ENCODE measurements around the gene ANKS1A.
"Not testable (repeated sequence)": the region's sequence is repeated elsewhere in the genome, so short reads cannot be mapped to it uniquely, and the experiment has no call there.

ANKS1A gene

DNA sequence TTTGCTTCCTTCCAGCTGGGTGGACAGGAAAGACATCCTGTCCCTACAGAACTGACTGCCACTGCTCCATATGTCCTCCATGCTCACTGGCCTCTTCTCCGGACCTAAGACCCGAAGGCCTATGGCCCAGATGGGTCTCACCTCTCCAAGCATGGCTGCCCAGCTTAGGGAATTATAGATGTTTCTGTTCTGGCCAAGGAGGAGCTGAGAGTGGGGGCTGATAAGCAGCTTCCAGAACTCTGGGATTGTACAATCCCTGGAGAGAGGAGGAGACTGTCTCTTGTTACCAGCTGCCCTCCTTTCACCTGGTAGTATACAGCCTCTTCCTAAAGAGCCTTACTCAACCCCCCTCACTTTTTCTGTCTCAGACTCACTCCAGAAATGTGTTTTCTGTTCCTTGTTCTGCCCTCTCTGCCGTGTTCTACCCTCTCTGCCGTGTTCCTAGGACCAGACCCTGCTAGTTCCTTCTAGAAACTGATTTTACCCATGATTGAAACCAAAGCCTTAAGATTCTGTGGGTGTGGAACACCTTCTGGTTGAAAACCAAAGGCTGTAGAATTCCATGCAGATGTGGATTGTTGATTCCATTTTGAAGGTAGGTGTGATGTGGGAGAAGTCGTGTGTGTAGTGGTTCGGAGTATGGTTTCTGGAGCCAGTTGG lies 28.7 kb downstream of the ANKS1A start:
- DNase-seq (ENCODE audit: low read depth) = no peak

DNA sequence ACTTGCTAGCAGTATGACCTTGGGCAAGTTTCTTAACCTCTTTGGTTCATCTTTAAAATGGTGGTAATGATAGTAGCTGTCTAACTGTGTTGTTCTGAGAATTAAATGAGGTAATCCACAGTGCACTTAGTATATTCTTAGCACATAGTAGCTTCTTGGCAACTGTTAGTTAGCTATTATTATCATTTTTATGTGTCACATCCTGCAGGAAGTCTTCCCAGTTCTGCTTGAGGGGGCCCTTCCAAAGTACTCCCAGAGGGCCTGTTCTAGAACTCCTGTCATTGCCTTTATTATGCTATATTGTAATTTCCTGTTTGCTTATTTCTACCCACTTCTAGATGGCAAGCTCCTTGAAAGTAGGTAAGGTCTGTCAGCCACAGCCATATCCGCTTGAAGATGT lies 30.6 kb downstream of the ANKS1A start:
- no peak for DNase-seq (ENCODE audit: low read depth)

DNA sequence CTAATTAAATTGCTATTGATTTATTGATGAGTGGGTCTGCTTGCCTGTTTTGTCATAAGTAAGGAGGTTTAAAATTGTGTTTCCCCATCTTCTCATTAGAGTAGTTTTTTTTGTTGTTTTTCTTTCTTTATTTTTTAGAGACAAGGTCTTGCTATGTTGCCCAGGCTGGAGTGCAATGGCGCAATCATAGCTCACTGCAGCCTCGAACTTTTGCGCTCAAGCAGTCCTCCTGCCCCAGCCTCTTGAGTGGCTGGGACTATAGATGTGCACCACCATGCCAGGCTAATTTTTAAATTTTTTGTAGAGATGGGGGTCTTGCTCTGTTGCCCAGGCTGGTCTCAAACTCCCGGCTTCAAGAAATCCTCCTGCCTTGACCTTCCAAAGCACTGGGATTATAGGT lies 31.0 kb downstream of the ANKS1A start:
- DNase-seq (ENCODE audit: low read depth) = no peak

DNA sequence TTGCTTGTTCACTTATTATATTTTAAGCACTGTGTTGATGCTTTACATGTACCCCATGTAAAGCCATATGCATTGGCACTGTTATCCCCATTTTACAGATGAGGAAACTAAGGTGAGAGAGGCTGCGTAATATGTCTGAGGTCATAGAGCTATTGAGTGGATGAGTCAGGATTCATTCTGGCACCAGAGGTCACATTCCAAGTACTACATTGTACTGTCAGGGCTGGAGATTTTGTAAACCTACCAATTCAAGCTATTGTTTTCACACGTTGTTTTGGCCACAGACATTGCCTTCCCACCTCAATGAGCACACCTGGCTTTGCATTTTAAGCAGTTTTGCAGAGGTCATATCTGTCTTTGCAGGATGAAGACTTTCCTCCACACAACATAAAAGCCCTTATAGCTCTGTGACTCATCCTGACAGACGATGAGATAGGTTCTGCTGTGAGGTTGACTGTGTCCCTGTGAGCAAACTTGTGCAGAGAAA lies 33.2 kb downstream of the ANKS1A start:
- no peak for DNase-seq (ENCODE audit: low read depth)

DNA sequence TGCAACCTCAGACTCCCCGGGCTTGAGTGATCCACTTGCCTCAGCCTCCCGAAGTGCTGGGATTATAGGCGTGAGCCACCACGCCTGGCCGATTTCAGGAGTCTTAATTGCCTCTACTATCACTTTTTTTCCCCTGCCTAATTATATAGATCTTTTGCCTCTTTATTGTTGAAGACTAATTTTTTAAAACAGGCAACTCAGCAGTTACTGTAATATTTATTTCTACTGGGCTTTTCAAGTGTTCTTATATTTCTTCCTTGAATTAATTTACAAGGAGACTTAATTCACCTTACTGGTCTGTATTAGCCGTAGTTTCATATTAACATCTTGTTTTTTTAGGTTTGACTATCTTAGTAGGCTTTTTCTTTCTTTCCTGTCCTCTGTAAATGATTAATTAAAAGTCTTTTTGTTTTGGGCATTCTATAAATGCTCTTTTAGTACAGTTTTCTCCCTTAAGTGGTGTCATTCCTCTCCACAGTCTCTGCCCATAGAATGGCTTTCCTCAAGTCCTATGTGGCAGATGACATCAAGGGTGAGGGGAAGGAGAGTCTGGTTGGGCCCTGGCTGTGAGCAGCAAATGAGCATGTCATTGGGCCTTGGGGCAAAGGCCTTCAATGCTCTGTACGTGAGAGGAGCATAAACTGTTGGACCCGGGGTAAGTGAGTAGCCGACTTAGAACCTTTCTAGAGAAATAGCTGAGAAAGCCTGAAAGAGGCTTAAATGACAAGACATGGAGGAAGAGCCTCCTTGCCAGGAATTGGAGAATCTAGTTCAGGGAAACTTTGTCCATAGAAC lies 36.0 kb downstream of the ANKS1A start:
- no peak for DNase-seq (ENCODE audit: low read depth)

DNA sequence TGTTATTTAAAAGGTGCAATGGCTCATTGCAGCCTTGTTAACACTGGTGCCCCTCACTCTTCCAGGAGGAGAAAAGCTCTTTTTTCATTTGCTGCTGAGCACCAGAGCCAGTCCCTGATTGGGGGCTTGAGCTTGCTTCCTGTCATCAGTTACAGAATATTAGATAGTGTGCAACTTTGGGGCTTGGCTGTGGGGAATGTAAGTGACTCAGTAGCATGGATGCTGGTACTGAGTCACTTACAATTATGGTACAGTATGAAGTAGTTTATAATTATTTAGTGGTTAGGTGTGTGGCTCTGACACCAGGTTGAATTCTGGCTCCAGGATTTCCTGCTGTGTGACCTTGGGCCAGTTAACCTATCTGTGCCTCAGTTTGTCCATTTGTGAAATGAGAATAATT lies 37.6 kb downstream of the ANKS1A start:
- no peak for DNase-seq (ENCODE audit: low read depth)

DNA sequence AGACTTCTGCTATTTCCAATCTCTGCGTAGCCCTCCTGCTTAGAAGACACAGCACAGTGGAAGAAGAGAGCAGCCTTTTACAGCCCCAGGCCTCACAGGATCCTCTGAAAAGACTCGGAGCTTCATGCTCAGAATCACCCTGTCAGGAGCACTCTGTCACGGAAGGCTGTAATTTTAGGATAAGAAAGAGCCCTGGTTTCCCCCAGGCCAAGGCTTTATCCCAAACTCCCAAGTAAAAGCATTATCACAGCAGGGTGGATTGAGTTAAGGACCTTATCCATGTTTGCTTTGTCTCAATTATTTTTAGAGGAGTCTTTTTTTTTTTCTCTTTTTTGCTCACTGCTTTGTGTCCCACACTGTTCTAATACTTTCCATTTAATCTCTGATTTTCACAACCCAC lies 39.2 kb downstream of the ANKS1A start:
- no peak for DNase-seq (ENCODE audit: low read depth)

DNA sequence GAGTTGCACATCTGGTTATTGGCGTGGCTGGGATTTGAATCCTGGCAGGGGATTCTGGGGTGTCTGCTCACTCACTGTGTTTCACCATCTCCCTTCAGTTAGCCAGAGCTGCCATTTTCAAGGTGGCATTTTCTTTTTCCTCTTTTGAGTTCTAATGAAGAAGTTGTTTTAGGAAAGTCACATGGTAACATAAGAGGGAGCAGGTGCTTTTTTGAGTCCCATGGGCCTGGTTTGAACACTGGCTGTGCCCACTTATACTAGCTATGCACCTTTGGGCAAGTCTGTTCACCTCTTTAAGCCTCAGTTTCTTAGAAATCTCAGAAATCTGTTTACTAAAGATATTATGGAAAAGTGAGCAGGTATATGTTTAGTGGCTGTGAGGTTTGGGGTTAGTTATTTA lies 39.6 kb downstream of the ANKS1A start:
- DNase-seq (ENCODE audit: low read depth) = no peak

DNA sequence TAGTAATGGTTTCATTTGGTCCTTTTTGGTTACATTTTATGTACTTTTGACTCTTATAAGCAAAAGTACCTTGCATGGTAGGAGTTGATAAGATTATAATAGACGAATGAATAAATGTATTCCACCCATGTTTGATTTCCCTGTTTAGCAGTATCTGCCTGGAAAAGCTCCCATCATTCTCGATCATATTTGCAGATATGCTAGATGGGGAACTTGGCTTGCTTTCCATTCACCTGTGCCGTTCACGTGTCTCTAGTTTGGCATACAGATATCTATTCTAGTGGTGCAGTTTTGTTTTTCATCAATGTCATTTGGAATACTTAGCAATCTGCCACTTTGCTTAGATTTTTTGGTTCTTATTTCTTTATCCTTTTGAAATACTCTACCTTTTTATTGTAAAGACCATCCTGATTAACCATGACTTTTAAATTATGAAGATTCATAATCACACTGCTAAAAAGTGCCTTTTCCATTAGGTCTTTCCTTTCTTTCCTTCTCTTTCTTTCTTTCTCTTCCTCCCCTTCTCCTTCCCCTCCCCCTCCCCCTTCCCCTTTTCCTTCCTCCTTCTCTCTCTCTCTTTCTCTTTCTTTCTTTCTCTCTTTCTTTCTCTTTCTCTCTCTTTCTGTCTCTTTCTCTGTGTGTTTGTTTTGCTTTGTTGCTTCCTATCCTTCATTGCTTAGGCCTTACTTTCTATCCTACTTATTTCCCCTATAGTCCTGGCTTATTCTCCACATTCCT lies 40.4 kb downstream of the ANKS1A start:
- no peak for DNase-seq (ENCODE audit: low read depth)

DNA sequence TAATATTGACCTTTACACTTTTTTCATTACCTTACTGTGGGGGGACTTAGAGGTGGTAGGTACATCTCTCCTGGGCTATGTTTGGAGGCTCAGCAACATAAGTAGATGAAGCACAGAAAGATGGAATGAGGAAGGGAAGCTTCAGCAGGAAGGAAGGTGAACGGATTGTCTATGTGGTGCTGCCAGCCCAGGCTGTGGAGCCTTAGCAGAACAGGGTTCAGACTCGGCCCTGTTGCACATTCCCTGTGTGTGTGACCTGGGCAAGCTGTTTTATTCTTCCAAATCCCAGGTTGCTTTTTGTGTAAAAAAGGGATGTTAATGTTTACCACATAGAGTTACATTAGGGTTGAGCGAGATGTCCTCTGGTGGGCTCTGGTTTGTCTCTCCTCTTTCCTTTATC lies 41.2 kb downstream of the ANKS1A start:
- DNase-seq (ENCODE audit: low read depth) = no peak

DNA sequence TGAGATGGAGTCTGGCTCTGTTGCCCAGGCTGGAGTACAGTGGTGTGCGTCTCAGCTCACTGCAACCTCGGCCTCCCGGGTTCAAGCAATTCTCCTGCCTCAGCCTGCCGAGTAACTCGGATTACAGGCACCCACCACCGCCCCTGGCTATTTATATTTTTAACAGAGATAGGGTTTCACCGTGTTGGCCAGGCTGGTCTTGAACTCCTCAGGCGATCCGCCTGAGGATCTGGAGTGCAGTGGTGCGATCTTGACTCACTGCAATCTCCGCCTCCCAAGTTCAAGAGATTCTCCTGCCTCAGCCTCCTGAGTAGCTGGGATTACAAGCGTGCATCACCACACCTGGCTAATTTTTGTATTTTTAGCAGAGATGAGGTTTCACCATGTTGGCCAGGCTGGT lies 43.1 kb downstream of the ANKS1A start:
- not testable (repeated sequence) for DNase-seq (ENCODE audit: low read depth)

DNA sequence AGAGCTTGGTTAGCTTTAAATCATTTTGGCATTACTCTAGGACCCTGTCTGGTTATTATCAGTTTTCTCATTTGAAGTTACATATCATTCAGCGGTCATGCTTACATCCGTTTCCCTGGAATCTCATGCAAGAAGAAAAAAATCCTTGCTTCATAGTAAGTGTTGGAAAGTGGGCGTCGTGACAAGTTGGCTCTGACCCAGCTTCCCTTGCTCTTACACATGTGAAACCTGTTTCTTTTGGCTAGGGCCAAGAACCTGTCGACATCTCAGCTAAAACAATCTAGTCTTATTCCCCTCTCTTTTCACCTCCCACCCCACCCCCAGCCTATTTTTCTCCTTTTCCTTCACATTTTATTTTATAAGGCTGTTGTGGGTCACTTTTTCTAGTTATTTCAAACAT lies 45.5 kb downstream of the ANKS1A start:
- no peak for DNase-seq (ENCODE audit: low read depth)

DNA sequence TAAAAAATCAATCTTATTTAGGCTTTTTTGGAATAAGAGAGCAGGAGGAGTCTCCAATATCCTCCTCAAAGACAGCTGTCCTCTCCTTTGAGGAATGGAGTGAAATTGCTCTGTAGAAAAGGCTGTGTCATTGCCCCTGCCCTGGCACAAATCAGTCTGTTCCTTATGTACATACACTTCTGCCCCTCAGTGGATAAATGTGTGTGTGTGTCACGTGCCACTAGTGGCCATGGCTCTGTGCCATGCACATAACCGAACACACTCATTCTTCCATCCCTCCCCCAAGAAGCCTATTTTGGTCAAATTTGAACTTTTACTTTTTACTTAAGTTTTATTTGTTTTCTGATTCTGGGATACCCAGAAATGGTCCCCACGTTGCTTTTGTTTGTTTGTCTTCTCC lies 49.2 kb downstream of the ANKS1A start:
- DNase-seq (ENCODE audit: low read depth) = no peak

DNA sequence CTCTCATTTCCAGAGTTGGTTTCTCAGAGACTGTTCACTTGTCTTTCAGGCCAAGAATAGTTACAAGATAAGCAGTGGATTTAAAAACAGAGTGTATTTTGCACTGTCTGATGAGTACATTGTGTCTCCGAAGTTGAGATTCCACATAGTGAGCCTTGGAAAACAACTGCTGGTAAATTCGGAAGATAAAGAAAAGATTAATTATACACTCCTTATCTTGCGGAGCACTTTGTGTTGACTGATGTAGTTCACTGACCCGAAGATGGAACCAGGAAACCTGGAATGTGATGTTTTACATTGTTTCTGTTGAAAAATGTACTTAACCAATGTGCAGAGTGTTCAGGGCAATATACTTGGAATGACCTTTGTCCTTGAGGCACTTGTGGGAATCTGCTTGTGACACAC lies 51.0 kb downstream of the ANKS1A start:
- no peak for DNase-seq (ENCODE audit: low read depth)

DNA sequence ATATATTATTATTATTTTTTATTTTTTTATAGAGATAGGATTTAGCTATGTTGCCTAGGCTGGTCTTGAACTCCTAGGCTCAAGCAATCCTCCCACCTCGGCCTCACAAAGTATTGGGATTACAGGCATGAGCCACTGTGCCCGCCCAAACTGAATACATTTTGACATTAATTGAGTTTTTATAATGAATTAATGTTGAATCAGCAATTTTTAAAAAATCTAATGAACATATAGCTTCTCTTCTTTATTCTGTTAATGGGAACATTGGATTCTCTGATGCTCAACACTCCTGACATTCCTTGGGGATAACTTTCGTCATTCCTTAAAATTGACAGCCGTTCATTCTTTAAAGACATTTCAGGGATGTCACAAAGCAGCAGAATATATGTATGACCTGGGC lies 52.4 kb downstream of the ANKS1A start:
- DNase-seq (ENCODE audit: low read depth) = no peak

DNA sequence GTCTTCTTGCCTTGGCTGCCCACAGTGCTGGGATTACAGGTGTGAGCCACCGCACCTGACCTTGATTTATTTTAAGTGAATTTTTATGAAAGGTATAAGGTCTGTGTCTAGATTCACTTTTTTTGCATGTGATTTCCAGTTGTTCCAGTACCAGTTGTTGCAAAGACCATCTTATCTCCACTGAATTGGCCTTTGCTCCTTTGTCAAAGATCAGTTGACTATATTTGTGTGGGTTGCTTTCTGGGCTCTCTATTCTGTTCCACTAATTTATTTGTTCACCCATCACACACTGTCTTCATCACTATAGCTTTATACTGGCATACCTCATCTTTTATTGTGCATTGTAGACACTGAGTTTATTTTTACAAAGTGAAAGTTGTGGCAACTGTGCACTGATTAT lies 56.3 kb downstream of the ANKS1A start:
- no peak for DNase-seq (ENCODE audit: low read depth)

DNA sequence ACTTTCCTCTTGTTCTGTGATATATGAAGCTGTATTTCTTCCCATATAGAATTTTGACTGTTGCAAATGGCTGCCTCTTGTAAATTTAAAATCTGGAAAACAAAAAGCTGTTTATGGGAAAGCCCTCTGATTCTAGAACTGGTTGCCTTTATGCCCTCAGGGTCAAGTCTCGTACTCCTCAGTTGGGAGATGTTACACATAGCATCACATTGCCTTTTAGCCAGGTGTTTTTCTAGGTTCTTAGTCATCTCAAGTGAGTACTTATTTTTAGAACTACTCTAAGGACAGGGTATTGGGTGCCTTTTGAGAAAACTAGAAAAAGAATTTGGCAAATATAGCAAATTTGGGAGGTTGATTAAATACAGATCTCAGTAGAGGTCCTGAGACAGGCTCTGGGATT lies 58.5 kb downstream of the ANKS1A start:
- no peak for DNase-seq (ENCODE audit: low read depth)

DNA sequence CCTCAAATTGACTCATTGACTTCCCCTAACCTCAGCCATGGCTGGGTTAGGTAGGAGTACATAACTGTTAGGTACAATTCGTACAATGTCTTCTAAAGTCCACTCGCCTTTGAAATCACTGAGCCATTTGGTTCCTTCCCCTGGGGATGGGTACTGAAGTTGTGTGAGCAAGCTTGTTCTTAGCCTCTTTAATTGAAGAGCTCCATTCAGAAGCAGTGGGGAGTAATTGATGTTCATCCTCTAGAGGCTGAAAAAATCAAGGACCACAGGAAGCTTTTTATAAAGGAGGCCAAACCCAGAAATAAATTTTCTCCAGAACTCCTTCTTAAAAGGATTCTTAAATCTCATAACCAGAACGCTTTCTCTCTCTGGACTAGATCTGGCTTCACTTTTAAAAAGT lies 60.6 kb downstream of the ANKS1A start:
- DNase-seq (ENCODE audit: low read depth) = no peak

DNA sequence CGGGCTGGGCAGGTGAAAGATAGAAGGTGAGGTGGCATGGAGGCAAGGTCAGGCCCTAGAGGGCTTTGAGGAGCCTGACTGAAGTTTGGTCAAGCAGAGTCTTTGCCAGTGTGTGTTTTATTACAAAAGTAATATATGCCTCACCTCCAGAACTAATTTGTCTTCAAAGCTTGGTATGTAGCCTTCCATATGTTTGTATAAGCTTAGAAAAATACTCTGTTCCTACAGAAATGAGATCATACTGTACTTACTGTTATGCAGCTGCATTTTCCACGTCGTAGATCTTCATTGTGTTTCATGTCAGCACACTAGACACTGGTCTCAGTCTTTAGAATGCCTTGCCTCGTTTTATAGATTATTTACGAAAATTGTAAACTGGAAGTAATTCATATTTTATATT lies 61.8 kb downstream of the ANKS1A start:
- no peak for DNase-seq (ENCODE audit: low read depth)

DNA sequence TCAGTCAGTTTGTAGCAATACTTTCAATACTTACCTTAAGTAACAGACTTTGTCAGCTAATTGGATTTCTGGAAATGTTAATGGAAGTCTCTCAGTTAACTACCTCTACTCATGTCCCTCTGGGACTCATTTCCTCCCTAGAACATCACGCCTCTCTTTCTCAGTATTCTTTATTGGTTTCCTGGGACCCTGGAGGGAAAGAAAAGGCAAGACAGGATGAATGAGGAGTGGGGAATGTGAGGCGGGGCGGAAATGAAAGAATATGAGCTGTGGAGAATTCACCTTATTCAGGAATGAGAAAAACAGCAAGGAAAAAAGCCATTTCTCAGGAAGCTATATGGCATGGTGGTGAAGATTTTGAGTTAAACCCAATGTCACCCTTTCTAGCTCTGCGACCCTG lies 62.7 kb downstream of the ANKS1A start:
- DNase-seq (ENCODE audit: low read depth) = no peak

DNA sequence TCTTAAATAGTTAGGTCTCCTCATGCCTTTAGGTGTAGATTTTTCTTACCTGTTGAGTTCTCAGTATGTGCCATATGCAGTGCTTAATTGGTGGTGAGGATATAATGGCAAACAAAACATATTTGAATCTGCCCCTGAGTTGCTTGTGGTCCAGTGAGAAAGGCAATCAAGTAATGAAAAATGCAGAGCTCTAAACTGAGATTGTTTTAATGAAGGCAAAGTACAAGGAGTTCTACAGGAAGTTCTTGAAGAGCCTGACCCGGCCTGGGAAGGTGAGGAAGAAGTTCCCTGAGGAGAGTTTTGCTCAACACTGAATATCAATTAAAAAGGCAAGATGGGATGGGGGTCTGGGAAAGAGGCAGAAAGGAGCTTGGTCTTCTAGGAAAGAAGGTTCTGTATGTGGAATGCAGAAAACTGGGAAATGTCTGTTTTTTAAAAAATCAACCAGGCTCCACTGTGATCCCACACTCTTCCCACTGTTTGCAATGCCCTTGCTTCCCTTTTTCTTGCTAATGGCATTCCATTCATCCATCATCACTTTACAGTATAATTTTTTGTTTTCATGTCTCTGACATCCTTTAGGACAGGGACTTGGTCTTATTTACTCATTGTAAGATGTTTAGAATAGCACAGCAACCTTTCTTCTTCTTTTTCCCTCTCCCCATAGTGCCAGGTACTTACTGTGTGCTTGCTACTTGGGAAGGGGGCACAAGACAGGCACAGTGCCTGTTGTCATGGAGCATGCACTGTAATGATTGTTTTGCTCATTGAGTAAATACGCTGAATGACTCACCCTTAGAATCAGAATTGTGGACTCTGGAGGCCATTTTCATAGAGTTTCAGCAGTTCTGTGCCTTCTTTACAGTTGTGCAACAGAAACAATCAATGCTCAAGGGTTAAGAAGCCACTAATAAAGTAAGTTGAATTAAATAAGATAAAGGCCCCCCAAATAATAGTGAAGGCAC lies 64.3 kb downstream of the ANKS1A start:
- no peak for DNase-seq (ENCODE audit: low read depth)

DNA sequence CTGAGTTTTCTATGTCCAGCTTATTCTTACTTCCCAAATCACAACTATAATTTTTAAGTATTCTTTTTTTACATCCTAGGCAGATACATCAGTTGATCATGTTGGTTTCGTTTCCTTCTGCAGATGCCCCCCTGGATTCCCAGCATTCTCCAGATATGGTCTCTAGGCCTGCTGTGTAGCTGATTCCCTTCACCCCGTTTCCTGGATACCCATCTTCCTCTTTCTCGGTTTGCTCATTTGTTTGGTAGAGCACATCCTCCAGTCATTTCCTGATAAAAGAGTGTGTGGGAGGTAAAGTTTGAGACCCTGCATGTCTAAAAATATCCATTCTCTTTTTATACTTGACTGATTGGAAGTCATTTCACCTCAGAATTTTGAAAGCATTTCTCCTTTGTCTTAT lies 66.4 kb downstream of the ANKS1A start:
- DNase-seq (ENCODE audit: low read depth) = no peak
